Measurements from ENCODE around the gene CCND1.
"Not testable (repeated sequence)": the region's sequence is repeated elsewhere in the genome, so short reads cannot be mapped to it uniquely, and the experiment has no call there.

CCND1 gene

GRCh38 chr11:69618237-69618636 lies 22.7 kb upstream of the CCND1 start:
- DNase-seq (ENCODE audit: low read depth) = no peak

DNA sequence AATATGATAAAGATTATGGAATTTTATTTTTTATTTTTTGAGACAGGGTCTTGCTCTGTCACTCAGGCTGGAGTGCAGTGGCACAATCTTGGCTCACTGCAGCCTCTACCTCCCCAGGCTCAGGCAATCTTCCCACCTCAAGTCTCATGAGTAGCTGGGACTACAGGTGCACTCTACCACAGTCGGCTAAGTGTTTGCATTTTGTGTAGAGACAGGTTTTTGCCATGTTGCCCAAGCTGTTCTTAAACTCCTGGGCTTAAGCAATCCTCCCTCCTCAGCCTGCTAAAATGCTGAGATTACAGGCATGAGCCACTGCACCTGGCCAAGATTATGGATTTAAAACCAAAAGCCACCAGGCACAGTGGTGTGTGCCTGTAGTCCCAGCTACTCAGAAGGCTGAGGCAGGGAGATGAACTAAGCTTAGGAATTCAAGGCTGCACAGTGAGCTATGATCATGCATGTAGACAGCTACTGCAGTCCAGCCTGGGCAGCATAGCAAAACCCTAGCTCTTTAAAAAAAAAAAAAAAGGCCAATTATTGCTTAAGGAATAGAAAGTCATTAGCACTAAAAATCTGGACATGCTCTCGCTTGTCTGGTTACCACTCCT lies 20.2 kb upstream of the CCND1 start:
- DNase-seq (ENCODE audit: low read depth) = no peak

GRCh38 chr11:69622097-69622681 lies 18.8 kb upstream of the CCND1 start:
- not testable (repeated sequence) for DNase-seq (ENCODE audit: low read depth)

- DNase-seq (ENCODE audit: low read depth) = no peak
Observed at GRCh38 chr11:69624293-69624692, 16.7 kb upstream of the CCND1 start.

DNA sequence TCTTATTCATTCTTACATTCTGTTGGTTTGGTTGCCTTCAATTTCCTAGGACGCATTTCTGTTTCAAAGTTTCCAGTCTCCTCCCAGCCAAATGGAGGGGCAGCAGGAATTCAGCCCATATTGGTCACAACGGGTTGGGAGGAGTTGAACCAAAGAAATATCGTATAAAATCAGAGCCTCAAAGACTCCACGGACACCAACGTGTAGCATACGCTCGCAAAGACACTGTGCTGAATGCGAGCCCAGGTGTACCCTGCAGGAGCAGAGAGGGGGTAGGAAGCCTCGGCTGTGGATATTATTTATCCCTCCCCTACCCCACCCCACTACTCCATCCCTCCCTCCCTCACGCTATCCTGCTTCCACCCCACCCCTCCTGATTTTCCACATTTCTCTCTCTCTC lies 15.5 kb upstream of the CCND1 start:
- no peak for DNase-seq (ENCODE audit: low read depth)

- DNase-seq (ENCODE audit: low read depth) = no peak
Observed at GRCh38 chr11:69627551-69627950, 13.4 kb upstream of the CCND1 start.

DNA sequence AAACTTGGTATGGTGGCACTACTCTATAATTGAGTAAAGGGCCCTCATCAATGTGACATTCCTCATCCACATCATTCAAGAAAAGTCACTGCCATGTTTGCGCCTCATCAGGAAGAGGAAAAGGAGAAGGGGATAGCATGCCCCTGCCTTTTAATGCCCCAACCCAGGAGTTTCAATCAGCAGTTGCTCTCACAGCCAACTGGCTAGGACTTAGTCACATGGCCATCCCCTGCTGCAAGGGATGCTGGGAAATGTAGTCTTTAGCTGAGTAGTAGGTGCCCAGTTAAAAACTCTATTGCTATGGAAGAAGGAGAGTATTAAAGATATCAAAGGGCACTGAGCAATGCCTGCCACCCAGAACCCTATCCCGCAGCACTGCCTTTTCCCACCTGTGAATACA lies 10.9 kb upstream of the CCND1 start:
- no peak for DNase-seq (ENCODE audit: low read depth)

GRCh38 chr11:69630424-69630823 lies 10.5 kb upstream of the CCND1 start:
- no peak for DNase-seq (ENCODE audit: low read depth)

GRCh38 chr11:69632900-69633299 lies 8.1 kb upstream of the CCND1 start:
- no peak for DNase-seq (ENCODE audit: low read depth)

DNA sequence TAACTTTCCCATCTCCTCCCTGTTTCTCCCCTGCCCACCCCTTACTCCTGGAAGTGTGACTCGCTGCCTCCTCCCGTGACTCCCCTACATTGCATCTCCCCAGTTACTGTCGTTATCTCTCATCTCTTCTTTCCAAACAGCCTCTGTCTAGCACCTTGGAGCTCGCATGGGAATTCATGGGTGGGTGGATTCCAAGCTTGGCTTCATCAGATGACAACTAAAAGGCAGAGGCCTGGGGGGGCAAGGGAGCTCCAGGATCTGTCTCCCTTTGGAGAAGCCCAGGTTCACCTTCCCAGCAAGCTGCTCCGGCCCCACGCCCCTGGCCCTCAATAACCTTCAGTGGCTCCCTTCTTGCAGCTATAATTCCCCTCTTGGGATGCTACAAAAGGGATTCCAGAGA lies 6.9 kb upstream of the CCND1 start:
- DNase-seq (ENCODE audit: low read depth) = no peak

DNA sequence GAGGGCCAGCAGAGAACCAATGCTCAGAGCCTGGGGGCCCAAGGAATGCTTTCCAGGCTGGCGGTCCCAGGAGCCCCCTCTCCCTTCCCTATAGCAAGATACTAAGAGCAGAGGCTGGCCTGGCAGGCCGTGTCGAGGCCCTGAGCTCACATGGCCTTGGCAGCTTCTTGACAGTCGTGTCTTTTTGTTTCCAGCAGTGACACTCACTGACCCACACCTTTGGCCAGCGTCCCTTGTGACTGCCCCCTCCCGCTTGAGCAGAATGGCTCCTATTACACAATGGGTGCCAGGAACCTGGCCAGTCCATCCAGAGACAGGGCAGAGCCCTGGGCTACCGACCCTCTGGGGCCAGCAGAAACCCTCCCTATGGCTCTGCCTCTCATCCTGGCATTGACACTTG lies 6.4 kb upstream of the CCND1 start:
- no peak for DNase-seq (ENCODE audit: low read depth)

DNA sequence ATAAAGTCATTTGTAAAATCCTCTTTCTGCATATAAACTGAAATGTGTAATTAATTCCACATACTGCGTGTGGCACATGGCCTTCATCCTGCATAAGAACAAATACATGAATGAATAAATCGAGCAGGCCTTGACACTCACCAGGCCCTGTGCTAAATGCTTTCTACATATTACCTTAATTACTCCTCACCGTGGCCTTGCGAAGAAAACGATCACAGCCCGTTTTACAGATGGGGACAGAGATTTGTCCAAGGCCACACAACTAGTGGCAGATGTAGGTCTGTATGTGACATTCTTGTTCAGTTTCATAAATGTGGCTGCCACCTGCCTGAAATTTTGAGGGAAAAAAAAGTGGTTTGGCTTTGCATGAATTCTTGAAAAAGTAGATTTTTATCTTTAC lies 5.8 kb upstream of the CCND1 start:
- no peak for DNase-seq (ENCODE audit: low read depth)

DNA sequence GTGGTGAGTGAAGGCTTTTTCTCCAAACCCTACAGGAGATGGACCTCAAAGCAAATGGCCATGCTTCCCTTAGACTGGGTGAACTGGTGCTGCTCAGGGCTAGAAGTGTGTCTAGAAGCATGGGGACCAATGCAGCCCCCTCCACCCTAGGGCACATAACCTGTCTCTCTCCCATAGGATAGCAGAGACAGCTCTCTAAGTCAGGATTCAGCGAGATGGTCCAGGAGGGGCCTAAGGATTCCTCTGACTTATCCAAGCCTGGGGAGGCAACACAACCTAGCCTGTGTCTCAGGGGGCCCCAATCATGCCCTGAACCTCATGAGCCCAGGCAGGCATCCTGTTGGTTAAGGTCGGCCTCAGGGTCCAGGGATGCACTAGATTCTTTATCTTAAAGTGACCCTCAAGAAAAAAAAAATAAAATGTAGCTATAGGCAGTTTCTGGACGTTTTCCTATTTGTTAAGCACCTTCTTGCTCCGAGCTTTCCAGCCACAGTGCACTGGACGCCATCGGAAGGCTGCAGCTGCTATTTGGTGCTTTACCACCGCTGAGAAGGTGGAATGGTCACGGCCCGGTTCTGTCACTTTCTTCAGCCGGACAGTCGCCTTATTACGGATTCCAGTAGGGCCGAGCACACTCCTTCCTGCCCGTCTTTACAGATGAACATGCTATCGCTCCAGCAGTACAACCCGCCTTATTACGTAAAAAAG lies 5.0 kb upstream of the CCND1 start:
- DNase-seq (ENCODE audit: low read depth) = no peak

DNA sequence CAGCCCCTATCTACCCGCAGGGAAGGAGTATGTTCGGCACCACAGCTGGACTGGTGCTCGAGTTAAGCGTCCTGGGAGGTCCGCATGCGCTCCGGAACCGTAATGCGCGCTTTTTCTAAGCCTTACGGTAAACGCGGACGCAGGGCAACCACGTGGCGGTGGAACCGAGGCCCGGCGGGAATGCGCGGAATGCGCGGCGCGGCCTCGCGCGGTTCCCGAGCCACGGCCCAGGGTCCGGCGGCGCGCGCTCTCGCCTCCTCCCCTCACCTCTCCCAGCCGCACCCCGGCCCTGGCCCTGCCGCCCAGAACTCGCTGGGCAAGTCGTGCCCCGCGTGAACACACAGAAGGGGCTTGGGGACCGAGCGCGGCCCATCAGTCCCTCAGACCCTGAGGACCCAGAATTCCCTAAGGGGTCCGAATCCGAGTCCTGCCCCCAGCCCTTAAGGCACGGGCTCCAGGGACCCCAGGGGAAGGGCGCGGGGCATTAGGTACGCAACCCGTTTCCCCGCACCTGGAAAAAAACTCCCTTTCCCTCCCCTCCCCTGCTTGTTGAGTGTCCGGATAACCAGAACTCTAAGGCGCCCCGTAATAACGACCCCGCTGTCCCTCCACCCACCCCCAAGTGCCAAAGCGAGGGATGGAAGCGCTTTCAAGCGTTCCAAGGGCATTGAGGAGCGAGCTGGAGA lies 4.3 kb upstream of the CCND1 start:
- DNase-seq (ENCODE audit: low read depth) = no peak

- no peak for DNase-seq (ENCODE audit: low read depth)
Observed at GRCh38 chr11:69637198-69637940, 3.6 kb upstream of the CCND1 start.

GRCh38 chr11:69637941-69638871 lies 2.8 kb upstream of the CCND1 start:
- no peak for DNase-seq (ENCODE audit: low read depth)

DNA sequence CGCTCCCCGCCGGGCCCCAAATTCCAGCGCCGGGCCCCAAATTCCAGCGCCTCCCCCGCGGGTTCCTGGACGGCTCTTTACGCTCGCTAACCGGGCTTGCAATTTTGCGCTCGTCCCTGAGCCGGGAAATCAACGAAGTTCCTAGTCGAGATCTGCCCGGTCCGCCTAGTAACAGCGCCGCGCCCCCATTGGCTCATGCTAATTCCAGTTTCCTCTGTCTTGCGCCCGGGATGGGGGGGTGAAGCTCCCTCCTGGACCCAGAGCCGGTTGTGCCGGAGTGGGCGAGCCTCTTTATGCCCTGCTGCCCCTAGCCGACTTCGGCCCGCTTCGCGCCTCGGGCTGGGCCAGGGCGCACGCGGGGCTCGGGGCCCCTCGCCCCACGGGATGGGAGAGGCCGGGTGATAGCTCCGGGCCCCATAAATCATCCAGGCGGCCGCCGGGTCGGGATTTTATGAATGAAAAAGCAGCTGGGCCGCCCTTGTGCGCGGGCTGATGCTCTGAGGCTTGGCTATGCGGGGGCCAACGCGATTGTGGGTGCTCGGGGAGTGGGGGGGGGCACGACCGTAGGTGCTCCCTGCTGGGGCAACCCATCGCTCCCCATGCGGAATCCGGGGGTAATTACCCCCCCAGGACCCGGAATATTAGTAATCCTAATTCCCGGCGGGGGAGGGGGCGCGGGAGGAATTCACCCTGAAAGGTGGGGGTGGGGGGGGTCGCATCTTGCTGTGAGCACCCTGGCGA lies 1.8 kb upstream of the CCND1 start:
- no peak for DNase-seq (ENCODE audit: low read depth)

DNA sequence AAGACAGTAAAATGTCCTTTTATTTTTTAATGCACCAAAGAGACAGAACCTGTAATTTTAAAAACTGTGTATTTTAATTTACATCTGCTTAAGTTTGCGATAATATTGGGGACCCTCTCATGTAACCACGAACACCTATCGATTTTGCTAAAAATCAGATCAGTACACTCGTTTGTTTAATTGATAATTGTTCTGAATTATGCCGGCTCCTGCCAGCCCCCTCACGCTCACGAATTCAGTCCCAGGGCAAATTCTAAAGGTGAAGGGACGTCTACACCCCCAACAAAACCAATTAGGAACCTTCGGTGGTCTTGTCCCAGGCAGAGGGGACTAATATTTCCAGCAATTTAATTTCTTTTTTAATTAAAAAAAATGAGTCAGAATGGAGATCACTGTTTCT lies 1.1 kb upstream of the CCND1 start:
- no peak for DNase-seq (ENCODE audit: low read depth)

DNA sequence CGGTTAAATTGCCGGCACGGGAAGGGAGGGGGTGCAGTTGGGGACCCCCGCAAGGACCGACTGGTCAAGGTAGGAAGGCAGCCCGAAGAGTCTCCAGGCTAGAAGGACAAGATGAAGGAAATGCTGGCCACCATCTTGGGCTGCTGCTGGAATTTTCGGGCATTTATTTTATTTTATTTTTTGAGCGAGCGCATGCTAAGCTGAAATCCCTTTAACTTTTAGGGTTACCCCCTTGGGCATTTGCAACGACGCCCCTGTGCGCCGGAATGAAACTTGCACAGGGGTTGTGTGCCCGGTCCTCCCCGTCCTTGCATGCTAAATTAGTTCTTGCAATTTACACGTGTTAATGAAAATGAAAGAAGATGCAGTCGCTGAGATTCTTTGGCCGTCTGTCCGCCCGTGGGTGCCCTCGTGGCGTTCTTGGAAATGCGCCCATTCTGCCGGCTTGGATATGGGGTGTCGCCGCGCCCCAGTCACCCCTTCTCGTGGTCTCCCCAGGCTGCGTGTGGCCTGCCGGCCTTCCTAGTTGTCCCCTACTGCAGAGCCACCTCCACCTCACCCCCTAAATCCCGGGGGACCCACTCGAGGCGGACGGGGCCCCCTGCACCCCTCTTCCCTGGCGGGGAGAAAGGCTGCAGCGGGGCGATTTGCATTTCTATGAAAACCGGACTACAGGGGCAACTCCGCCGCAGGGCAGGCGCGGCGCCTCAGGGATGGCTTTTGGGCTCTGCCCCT lies 529 bp upstream of the CCND1 start:
- DNase-seq (ENCODE audit: low read depth) = no peak

Data from activated T-cell treated with anti-CD3 and anti-CD28 coated beads for 24 hours (primary cell).